ENCODE measurements around the gene CHCHD6.

DNA sequence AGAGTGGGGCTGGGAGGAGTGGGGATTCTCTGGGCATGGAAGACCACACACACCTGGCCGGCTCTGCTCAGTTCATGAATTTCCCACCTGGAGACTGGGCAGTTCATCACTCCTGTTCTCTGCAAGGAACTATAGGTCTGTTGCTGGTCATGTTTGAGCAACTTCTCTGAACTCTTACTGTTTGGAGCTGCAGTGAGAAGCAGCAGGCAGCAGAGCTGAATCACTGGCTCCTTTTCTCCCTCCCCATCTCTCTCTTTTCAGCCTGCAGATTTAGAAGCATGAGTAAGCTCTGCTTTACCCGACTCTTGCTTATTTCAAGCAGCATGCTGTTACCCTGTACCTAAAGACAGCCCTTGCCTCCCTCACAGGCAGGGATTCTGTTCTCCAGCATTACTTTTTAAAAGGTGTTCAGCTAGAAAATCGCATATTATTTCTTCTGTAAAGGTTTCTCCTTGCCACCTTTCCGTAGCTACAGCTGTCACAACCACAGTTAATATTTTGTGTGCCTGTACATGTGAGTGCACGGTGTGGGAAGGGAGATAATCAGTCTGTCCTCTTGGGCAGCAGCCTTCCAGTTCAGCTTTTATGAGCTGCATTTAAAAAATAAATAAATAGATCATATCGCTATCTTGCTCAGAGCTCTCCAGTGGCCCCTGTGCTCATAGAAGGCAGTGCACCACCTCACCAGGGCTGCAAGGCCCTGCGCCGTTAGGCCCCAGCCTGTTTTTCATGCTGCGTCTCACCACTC is 131.6 kb downstream of the CHCHD6 start:
- no peak for TF ChIP-seq POLR2A (IDR thresholded peaks at IDR 0.05)
- TF ChIP-seq, protein P1, sequence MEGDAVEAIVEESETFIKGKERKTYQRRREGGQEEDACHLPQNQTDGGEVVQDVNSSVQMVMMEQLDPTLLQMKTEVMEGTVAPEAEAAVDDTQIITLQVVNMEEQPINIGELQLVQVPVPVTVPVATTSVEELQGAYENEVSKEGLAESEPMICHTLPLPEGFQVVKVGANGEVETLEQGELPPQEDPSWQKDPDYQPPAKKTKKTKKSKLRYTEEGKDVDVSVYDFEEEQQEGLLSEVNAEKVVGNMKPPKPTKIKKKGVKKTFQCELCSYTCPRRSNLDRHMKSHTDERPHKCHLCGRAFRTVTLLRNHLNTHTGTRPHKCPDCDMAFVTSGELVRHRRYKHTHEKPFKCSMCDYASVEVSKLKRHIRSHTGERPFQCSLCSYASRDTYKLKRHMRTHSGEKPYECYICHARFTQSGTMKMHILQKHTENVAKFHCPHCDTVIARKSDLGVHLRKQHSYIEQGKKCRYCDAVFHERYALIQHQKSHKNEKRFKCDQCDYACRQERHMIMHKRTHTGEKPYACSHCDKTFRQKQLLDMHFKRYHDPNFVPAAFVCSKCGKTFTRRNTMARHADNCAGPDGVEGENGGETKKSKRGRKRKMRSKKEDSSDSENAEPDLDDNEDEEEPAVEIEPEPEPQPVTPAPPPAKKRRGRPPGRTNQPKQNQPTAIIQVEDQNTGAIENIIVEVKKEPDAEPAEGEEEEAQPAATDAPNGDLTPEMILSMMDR (IDR thresholded peaks at IDR 0.05), result no peak
